GM19463 (cell line): ENCODE results near the gene CCNL1.
"Not testable (repeated sequence)": the region's sequence is repeated elsewhere in the genome, so short reads cannot be mapped to it uniquely, and the experiment has no call there.

Experiments used
- ATAC-seq: cut with Tn5 transposase; IDR thresholded peaks from one replicate; pipeline ENCODE4 v1.9.1; 2021; ENCODE audit warnings: mild to moderate bottlenecking, moderate library complexity; ENCODE audit not compliant: unreplicated experiment

The CCNL1 gene

DNA sequence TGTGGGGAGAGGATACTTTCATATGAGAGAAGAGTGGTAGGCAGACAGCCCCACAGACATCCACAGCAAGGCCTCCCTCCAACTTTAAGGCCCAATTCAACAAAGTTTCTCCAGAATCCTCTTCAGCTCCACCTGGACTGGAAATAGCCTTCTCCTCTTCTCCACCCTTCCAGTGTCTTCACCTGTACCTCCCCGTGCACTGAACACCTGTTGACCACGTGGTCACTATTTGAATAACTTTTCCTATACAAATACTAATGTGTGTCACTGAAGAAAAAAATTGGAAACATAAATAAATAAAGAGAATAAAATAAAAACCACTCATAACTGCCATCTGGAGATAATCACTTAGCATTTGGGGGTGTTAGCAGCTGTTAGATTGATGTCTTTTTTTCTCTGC is 52.9 kb downstream of the CCNL1 start:
- ATAC-seq = no peak

- ATAC-seq = peak; percentile 60
Observed at GRCh38 chr3:157104928-157105652, 54.9 kb downstream of the CCNL1 start.

DNA sequence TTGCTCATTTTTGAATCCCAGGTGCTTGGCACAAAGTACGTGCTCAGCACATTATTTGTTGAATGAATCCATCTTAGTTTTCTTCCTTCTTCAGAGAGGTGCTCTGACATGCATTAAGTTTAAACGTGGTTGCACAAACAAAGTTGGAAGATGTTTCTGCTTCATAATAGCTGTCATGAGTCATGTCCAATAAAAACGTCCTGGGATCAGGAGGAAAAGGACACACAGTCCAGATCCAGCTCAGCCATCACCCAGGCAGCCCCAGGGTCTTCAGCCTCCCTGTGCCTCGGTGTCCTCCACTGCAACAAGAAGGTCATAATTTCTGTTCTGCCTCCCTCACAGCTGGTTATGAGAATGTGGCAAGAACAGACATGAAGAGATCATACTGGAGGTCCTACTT is 55.4 kb downstream of the CCNL1 start:
- ATAC-seq = no peak

DNA sequence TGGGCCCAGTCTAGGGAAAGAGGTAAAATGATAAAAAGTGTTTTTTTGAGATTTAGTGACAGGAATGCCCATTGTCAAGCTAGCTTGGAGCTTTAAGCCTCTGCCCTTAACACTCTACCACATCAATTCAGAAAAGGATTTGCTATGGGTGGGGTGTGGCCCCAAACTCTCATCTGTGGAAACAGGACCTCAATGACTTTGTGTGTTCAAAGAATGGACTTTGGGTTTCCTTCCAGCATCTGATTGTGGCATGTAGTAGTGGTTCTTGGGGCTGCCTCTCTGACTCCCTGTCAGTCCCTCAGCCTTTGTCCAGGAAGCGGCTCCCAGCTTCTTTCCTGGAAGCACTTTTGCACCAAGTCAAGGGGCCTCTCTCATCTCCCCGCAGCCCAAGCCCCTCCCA is 56.1 kb downstream of the CCNL1 start:
- ATAC-seq = no peak

GRCh38 chr3:157103280-157103679 is 56.7 kb downstream of the CCNL1 start:
- peak; percentile 88 for ATAC-seq

- not testable (repeated sequence) for ATAC-seq
Observed at GRCh38 chr3:157102595-157102994, 57.4 kb downstream of the CCNL1 start.

- no peak for ATAC-seq
Observed at GRCh38 chr3:157102098-157102497, 57.8 kb downstream of the CCNL1 start.

DNA sequence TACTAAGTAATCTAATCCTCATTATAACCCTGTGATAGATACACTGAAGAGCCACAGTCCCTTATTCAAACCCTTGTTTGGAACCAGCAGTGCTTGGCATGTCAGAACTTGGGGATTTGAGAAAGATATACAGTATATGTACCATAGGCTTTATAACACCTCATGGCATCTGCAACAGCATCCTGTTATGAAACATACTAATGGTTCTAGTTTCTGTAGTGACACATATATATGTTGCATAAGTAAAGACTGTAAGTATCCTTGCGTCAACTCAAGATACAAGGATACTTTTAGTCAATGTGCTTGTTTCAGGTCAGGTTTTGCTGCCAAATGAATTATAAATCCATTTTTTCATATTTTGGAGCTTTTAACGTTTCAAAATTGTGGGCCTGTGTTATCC is 58.5 kb downstream of the CCNL1 start:
- no peak for ATAC-seq

DNA sequence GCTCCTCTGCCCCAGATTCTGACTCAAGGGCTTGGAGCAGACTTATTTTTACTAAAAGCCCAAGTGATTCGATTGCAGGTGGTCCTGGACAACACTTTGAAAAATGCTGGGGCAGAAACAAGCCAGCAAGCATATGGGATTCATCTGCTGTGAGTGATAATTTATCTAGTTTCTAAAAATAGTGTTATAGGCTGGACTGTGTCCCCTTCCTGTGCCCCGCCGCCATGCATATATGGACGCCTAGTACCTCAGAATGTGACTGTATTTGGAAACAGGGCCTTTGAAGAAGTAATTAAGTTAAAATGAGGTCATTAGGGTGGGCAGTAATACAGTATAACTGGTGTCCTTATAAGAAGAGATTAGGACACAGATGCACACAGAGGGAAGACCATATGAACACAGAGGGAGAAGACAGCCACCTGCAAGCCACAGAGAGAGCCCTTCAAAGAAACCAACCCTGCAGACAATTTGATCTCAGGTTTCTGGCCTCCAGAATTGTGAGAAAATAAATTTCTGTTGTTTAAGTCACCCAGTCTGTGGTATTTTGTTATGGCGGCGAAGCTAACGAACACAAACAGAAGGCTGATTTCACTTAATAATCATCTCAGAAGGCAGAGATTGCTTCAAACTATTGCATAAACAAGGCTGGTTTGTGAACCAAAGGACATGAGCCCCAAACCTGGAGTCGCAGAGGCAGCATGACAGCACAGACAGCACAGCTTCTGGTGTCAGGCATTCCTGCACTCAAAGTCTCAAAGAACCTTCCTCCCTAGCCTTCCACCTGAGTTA is 59.1 kb downstream of the CCNL1 start:
- no peak for ATAC-seq

DNA sequence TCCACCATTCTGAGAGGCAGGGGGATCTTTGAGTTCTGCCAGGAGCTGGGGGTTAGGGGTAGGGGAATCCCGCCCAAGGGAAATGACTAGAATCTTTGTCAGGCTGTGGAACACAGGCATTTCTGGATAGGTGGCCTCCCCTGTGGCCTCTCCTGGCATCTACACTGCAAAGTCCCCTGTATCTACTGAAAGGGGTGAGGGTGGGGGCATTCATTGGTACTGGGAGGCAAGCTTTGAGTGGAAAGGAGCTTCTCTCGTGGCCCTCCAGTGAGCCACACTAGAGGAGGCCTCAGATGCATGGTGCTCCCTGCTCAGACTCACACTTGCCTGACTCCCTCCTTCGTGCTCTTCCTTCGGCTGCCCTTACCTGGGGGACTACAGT is 59.9 kb downstream of the CCNL1 start:
- ATAC-seq = no peak

DNA sequence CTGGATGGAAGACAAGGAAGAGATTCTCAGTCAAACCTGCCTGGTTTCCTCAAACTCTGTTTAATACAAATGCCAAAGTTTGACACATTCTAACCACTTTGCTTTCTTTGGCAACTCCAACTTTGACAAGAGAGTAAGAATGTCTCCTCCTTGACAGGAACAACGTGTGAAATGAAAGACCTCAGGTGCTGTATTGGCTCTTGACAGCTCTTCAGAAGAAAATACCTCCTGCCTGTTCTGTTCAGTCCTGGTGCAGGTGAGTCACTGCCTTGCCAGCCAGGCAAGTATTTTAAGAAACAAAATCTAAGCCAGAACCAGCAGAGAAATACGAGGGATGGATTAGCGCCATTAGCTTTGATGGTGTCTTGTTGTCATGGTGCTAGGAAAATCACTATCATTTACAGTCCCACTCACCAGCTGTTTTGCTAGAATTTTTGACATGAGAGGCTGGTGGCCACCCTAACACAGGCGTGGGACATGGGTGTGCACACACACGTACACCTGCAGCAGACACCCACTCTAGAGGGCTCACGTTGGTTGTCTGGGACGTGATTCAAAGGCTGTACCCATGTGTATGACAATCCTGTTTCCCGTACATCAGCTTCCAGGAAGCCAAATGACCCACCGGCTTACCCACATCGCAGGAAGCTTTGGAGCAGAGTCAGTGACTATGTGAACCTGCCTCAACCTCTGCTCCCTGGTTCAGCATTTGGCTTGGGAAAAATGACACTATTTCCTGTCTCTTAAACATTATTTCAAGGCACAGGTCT is 60.4 kb downstream of the CCNL1 start:
- no peak for ATAC-seq

GRCh38 chr3:157098823-157099185 is 61.1 kb downstream of the CCNL1 start:
- no peak for ATAC-seq

DNA sequence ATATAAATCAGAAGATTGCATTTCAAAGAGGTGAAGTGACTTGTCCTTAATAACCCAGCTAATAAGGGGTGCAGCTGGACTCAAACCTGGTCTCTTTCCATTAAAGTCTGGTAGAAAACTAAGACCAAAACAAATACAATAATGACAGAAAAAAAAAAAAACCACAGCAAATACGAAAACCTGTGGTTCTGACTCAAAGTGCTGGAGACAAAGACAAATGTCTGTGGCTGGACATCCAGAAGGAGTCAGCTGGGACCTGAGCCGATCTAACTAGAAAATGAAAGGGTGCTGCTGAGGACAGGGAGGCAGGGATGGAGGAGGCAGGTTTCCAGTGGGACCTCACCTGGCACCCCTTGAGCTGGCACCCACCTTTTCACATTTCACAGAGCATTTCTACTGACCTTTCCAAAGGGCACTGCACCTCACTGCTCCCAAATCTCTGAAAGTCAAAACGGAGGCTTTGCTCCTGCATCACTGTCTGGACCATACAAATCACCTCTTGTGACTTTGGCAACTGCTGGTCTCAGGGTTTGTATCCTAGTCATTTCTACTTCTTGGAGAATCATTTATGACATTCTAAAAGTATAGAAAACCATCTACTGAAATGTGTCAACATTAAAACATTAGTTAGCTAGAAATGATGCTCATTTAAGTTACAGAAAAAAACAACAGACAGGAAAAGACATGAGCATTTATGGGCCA is 61.7 kb downstream of the CCNL1 start:
- no peak for ATAC-seq
